ENCODE measurements around the gene FOXL2NB.

FOXL2NB gene

DNA sequence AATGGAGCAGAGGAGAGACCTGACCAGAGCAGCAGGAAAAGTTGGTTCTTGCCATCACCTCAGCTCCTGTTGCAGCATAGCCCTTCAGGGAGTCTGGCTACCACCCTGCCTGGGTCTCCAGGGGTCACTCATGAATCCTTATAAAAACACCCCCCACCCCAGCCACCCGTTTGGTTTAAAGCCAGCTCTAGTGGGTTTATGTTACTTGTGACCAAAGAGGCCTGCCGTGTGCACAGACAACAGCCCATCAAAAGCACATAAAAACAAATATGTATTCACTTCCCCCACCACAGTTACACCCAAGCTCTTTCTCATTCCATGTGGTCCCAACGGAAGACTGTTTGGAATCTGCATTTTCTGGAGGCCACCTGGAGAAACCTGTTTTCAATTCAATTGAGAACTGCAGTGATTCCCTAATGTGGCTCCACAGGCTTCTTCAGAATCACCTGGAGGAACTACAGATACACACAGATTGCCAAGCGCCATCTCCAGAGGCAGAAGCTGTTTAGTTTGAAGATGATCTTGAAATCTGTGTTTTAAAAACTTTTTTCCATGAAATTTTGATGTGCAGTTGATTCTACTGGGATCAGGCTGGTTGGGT is 13.8 kb upstream of the FOXL2NB start:
- DNase-seq: no peak

DNA sequence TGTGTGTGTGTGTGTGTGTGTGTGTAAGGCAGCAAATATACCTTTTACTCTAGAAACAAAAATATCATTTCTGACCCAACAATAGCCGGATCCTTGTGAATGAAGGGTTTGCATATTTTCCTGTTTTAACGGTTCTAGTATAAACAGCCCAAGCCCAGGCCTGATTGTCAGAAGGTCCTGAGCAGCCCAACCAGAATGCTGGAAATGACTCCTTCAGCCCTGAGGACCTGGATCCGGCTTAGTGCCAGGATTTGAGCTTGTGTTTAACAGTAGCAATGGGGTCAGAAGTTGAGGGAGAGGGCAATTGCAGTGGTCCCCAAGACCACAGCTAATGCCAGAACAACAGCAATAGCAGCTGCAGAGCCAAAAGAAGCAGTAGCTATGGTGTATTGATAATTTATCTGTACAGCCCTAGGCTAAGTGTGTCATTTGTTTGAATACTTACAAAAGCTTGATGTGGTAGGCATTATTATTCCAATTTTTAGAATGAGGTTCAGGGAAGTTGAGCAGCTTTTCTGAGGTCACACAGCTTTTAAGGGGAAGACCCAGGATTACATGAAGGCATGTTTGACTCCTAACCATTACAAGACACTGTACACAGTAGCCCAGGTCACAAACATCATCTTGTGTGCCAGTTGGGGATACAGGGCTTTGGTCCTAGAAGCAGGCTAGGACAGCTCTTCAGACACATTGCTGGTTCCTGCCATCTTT is 12.9 kb upstream of the FOXL2NB start:
- DNase-seq: no peak

DNA sequence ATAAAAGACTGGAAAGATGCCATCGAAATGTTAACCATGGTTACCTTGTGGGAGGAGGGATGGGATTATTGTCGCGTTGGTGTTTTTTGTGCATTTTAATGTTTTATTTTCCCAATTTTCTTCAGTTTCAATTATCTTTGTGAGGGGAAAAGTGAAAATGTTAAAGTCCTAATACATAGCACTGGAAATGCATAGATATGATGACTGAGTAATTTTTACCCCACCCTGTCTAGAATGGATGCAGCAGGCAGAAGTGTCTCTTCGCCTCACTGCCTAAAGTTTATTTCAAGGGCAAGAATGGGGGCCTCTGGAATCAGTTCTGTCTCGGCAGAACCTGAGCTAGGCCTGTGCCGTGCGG is 11.5 kb upstream of the FOXL2NB start:
- DNase-seq: no peak

DNA sequence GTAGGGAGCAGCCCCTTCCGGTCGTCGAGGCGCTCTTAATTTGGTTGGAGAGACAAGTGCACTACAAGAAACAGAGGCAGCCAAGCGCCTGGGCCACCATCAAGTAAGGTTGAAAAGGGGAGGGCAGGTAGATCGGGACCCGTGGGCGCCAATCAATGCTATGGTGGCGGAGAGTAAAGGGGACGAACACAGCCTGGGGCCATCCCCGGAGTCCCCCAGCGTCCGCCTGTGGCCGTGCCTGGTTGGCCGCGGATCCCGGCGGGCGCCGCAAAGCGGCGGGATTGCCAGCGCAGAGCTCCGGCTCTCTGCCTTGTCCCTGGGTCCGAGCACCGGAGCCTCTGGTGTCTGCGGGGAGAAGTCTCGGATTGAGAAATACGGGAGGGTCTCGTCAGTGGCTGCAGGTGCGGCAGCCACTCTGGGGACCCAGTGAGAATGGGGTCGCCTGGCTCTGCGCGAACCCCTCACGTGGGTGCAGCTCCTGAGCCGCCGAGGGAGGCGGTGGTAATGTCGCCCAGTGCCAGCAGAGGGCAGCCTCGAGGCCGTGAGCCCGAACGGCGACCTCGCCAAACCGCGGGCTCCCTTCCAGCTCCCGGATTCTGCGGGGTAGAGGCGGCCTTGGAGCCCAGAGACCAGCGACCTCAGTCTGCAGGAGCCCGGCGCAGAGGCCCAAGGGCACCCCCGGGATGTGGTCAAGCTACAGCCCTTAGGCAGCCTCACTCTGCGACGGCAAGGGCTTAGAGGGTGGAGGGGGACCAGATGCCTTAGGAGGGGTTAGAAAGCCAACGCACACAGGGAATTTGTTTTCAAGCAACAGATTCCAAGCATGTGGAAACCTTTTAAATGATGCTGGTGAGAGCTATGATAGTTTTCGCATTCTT is 10.9 kb upstream of the FOXL2NB start:
- peak; percentile 31 for DNase-seq

DNA sequence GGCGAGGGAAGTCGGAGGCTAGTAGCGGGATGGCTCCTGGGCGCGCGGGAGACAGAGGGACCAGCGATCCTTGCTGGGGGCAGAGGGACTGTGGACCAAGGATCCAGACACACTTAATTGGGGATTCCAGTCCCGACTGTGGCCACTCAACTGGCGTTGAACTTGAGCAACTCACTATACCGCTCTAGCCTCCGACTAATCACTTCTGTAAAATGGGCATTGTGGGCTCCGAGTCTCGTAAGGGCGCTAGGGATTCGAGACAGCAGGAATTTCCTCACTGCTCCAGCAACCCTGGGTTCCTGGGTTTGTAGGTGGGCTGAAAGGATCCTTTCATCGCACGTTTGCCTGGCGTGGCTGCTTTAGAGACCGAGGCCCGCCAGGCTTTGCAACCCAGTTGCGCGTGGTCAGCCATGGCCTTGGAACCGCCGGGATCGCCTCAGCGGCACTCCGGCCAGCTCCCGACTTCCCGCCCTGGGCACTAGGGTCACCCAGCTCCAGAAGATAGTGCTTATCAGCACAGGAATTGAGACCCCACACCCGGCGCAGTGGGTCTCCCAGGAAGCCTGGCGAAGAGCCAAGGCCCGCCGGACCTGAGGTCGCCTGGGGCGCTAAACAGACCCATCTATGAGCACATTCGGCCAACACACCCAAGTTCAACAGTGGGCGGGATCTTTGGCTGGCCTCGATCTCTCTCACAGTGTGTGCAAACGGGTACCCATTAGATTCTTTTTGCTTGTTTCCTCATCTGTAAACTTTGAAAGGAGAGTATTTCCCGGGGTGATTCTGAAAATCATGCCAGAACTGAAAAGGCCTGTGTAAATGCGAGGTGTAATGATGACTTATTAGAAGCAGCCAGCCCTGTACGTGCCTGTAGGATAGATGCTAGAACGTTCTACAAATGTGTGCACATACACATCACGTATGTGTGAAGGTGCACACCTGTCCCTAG is 10.0 kb upstream of the FOXL2NB start:
- no peak for DNase-seq

DNA sequence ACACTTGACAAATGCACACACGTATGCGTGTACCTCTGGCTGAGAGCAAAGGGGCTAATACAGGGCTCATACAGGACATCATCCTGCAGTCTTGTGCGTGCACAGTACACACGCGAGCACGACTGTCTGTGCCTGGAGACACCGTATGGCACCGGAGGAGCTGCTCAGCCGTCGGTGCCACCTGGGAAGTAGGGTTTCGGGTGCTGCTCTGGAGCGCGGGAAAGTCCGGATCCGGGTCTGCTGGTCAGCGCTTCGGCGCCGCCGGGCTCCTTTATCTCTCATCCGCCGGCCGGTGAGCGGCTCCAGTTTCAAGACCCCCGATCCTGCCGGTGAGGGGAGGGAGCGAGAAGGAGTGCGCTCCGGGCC is 9.3 kb upstream of the FOXL2NB start:
- no peak for DNase-seq

DNA sequence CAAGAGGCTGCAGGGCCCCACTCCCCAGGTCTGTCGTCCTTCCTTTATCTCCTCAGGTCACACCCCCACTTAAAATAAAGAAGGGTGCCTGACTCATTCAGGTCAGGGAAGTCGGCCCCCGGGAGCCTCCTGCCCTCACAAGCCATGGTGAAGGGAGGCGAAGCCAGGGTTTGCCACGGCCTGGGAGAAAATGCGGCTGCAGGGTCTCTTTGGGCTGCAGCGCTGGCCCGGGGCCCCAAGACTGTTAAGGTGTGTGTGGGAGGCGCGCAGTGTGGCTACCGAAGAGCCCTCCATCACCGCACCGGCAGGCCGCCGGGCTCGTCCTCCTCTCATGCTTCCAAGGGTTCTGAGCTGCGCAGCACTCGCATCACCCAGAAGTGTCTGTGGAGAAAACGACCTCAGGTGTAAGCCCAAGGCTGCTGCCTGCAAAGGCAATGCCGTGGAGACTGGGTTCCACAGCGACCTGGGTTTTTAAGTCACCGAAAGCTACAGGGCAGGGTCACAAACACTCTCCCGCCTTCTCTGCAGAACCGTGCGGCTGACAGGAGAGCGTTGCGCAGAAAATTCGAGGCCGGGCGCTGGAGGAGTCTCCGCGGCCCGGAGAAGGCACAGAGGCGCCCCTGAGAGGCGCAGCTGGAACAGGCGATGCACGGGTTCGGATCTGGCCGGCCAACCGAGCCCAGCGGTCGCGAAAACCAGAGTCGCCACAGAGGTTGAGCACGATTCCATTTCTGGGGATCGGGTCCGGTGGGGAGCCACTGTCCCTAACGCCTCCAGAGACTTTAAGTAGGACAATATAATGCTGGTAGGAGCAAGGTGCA is 8.8 kb upstream of the FOXL2NB start:
- no peak for DNase-seq

DNA sequence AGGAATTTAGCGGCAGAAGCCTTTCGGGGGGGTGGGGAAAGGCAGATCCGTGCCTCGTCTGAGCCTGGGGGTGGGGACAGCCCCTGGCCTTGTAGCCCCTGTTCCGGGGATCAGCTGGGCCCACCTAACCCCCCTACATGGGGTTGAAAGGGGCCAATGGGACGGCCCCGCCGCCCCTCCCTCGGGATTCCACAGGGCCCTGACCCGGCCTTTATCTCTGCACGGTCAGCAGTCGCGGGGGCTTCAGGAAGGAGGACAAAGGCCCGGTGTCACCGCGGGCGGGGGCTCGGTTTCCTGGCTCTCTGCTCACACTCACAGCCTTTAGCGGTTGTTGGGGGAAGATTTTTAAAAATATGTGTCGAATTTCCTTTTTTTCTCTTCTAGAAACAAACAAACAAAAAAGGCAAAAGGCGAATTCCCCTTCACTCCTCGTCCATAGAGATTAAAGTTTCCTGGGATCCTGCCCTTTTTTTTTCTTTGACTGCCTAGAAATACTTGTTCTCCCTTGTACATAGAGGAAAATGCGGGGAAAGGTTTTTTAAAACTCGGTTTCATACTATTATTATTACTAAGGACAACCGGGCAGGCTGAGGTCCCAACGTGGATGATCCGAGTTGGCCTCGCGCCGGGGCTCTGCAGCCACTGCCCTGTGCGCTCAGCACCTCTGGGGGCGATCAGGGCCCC is 8.0 kb upstream of the FOXL2NB start:
- DNase-seq: no peak

DNA sequence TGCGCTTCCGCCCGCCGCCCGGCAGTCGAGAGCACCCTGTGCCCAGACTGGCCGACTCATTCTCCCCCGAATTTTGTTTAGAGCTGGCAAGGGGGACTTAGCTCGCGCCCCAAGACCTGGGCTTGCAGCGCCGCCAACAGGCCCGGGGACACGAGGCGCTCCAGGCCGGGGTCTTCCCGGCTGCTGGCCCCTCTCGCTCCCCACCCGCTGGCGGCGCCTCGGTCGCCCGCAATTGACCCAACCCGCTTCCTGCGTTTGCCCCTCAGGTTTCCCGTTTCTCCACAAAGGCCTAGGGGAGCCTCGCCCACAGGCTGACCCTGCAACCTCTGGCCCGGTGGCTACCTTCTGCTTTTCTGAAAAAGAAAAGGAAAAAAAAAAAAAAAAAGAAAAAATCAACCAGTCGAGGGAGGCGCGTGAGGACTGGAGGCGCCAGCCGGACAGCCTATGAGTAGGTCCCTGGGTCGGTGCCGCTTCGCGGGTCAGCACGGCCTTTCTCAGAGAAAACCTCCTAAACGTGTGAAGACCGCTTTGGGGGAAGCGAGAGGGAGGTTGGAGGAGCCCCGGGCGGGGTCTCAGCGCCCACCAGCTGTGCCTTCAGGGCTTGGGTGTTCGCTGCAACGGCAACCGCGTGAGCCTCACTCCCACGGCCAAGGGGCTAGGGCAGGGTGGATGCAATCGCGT is 7.3 kb upstream of the FOXL2NB start:
- DNase-seq: no peak

DNA sequence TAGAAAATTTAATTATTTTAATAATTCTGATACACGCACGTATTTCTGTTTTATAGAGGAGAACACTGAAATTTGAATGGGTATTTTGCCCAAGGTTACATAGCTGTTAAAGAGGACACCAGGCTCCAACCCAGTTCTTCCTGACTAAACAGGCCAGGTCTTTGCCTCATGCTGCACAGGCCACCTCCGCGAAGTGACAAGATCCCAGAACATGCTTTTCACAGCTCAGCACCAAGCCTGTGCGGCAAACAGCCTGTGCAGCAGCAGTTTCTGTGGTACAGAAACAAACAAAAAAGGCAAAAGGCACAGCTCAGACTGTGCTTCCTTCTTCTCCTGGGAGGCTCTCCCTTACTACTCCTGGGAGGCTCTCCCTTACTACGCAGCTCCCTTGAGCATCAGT is 6.6 kb upstream of the FOXL2NB start:
- no peak for DNase-seq

DNA sequence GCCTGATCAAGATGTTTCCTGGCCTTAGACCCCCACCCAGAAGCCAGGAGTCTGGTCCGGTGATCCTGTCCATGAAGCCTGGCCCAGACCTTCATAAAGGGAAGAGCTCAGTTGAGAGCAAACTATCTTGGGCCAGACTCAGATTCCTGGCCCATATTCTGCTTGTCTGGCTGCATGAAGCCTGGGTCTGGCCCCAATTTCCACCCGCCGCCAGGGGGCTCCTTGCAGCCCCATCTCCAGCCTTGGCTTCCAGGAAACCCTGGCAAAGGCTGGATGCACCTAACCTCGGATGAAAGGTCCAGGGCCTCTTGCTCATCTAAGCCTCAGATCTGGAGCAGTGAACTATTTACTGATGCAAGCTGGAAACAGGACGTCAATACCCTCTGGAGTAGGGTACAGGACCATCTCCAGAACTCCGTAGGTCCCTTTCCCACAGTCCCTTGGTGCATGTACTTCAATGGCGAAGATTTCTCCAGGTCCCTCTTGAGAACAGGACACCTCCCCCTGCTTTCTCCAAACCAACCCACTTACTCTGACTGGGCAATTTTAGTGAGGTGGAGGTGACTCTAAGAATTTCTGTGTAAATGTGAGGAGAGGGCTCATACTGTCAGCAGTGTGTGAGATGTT is 5.6 kb upstream of the FOXL2NB start:
- DNase-seq: no peak

DNA sequence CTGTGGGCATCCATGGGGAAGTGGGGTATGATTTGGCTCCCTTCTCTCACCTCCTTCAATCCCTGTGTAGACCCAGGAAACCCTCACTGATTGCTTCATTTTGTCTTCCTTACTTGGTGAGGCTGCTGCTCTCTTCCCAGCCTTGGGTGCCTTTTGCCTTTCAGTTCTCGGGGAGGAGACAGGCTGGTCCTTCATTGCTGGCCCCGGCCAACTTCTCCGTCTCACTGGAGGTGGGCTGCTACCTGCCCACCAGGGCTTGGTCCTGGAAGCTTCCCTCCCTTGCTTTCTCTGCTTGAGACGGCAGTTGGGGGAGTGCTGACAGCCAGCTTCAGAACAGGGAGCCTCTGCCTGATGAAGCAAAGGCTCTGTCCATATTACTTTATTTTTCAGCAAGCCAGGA is 4.7 kb upstream of the FOXL2NB start:
- DNase-seq: no peak

DNA sequence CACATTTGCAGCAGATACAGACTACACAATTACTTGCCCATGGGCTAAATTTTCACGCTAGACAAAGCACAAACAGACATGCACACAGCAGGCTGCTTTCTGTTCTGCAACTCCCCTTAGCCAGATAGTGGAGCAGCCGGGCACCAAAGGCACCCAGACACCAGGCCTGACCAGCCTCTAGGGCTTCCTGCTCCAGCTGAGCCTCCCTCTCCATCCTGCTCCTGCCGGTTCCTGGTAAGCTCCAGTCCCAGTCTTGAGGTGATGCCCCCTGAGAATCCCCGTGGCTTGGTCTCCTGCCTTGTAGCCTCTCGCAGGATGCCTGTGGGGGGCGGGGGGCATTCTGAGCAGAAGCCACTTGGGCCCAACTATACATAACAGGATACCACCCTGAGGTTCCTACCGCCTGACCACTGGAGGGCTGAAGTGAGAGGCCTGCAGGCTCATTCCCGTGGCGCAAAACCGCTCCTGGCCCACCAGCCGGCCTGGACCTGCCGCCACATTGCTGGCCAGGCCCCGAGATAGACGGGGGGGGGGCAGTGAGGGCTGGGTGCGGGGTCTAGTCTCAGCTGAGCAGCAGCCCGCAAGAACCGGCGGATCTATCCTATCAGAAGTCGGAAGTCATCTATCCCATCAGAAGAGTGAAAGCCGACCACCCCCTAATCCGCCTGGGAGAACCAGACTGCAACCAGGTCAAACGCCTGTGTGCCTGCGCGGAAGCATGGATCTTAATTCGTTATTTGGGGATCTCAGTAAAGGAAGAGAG is 4.0 kb upstream of the FOXL2NB start:
- DNase-seq: no peak

DNA sequence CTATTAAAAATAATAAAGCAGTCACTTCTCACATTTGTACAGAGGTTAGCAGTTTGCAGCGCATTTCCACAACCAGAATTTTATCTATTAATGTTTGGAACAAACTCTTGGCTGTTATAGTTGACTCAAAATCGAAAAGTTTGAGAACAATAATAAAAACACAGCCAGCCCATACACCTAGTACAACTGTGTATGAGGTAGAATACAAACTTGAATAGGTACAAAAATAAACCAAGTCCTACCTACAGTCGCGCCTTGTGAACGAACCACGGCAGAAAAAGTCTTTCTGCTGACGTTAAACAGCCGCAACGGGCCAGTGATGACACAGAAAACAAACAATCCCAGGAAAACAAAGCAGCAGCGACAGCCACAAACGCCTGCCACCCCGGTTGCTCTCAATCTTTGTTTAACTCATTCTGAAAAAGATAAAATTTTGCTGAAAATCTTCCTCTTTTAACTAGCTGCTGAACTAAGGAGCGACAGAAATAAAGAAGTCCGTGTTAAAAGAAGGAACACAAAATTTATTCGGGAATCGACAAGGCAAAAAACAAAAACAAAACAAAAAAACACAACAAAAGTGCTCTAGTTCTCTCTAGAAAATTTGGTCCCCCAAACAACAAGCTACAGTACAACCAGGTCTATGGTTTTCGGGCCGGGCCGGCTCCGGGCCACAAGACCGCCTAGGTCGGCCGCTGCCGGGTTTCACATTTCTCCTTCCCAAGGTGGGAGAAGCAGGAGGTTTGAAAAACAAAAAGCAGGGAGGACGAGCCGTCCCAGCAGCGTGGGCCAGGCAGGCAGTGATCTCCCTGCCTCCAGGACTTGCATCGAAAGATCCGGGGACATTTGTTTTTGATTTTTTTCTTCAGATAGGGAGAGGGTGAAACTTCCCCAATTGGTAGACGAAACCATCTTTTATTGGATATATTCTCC is 3.0 kb upstream of the FOXL2NB start:
- no peak for DNase-seq

DNA sequence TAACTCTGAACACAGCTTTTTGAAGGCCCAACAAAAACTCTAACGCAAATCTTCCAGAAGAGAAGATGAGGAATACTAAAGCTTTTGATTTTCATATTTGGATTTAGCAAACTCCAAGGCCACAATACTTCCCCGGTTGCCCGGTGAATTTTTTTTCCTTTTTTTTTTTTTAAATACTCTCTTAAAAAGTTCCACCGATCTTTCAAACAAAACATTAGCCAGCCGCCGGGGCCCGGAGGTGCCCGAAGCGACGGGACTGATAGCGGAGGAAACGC is 2.4 kb upstream of the FOXL2NB start:
- no peak for DNase-seq

DNA sequence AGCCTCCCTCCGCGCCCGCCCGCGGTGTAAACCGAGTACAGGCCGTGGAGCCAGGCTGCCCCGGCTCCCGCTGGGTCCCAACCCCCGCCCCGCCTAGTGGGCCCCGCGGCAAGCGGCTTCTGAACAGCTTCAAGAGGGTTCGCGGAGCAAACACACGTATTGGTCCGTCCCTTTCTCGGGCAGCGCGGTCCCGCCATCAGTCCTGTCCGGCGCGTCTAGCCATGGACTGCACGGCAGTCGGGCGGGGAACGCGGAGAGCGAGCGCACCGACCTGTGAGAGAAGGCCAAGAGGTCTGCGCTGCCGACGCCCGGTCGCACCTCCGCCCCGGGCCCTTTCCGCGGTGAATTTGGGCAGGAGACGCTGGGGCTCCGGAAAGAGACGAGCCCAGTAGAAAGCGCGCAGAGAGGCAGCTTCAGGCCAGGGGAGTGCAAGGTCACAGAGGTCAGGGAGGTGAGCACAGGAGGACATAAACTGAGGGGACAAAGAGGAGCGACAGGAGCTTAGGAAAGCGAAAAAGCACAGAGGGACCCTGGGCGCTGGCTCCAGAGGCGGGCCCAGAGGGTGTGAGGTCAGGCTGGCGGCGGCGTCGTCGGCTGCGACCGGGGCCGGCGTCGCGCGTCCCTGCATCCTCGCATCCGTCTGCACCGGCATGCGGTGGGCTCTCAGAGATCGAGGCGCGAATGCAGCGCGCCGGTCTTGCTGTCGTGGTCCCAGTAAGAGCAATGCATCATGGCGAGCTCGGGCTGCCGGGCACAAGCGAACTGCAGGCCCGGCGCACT is 1.9 kb upstream of the FOXL2NB start:
- no peak for DNase-seq

DNA sequence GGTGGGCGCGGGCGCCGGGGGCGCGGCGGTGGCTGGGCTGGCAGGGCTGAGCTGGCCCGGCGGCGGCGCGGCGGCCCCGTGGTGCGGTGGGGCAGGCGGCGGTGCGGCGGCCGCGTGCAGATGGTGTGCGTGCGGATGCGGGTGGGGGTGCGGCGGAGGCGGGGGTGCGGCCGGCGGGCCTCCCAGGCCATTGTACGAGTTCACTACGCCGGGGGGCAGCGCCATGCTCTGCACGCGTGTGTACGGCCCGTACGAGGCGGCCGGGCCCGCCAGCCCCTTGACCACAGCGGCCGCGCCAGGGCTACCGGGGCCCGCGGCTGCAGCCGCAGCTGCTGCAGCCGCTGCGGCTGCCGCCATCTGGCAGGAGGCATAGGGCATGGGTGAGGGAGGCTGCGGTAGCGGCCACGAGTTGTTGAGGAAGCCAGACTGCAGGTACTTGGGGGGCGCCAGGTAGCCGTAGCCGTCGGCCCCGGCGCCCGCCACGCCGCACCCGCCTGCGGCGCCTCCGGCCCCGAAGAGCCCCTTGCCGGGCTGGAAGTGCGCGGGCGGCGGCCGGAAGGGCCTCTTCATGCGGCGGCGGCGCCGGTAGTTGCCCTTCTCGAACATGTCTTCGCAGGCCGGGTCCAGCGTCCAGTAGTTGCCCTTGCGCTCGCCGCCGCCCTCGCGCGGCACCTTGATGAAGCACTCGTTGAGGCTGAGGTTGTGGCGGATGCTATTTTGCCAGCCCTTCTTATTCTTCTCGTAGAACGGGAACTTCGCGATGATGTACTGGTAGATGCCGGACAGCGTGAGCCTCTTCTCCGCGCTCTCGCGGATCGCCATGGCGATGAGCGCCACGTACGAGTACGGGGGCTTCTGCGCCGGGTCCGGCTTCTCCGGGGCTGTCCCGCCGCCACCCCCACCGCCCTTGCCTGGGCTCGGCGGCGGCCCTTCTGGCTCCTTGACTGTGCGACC is 1.0 kb upstream of the FOXL2NB start:
- DNase-seq: no peak

All from fibroblast of skin of right quadriceps (primary cell).